HCT116 (cell line): Measurements from ENCODE around the gene OR1J2. TPM values are rescaled to one million over a fixed set of nuclear protein-coding genes. Genes with fewer than 3 reads are reported as not detected.
A peak's percentile ranks its signal among the peaks of the same experiment; 100 is the strongest.

ENCODE experiments used
- ATAC-seq: fragments of 200-7000 bp; cut with Tn5 transposase; 2 replicates; pipeline ENCODE4 v1.9.1; 2020; ENCODE audit warnings: mild to moderate bottlenecking, moderate library complexity
- Bru-seq: library from RNA; stranded (reverse); fragments of 400-500 nt; gene quantifications from one replicate; lab custom pipeline; 2021; lab: Mats Ljungman, UMichigan
- BruChase-seq, 2 experiments: library from RNA; stranded (reverse); fragments of 400-500 nt; gene quantifications; one replicate each; lab custom pipeline; 2021; lab: Mats Ljungman, UMichigan
- BruUV-seq: library from RNA; stranded (reverse); fragments of 400-500 nt; replicated peaks from 2 replicates; lab custom pipeline; 2021; lab: Mats Ljungman, UMichigan
- CTCF ChIA-PET: fragments of 300-600 bp; sonication (Branson Sonifier 250); formaldehyde crosslinking; loops from one replicate; lab custom pipeline; 2021; ENCODE audit warnings: antibody characterized with exemption; lab: Charles Lee
- POLR2A ChIA-PET: fragments of 300-600, 350-600 bp; sonication (Branson Sonifier 250); formaldehyde crosslinking; loops from one replicate; lab custom pipeline; 2021; ENCODE audit warnings: antibody characterized with exemption; lab: Charles Lee
- RAD21 ChIA-PET, 2 experiments: fragments of 300-600 bp; sonication (Branson Sonifier 250); formaldehyde crosslinking; loops; one replicate each; lab custom pipeline; 2023; ENCODE audit warnings: low total read pairs in 2 of 2; ENCODE audit not compliant: uncharacterized antibody in 2 of 2, unreplicated experiment in 2 of 2, low non-redundant PET in 1 of 2; lab: Charles Lee
- DNase-seq: peaks from one replicate; pipeline ENCODE4 v3.0.0-alpha.2; 2010; ENCODE audit warnings: low read depth, low spot score
- H2AFZ ChIP-seq: fragments of 200-600 bp; shearing (Covaris generic), sonication (generic); 2 replicates; pipeline ENCODE4 v1.6.1; 2017; ENCODE audit warnings: low read depth, mixed run types, mixed read lengths, antibody characterized with exemption, low read length; ENCODE audit not compliant: poor library complexity, severe bottlenecking
- H3K27ac ChIP-seq: 2 replicates; pipeline ENCODE4 v1.5.1; 2012; ENCODE audit warnings: low read depth, low read length
- H3K27me3 ChIP-seq: fragments of 200-600 bp; sonication (generic); 2 replicates; pipeline ENCODE4 v1.6.1; 2016; ENCODE audit warnings: mixed run types, low read length, mixed read lengths; ENCODE audit not compliant: insufficient read depth
- H3K36me3 ChIP-seq, 2 experiments: fragments of 200-500 bp in 1 of 2; fragments of 200-600 bp in 1 of 2; sonication (Bioruptor generic) in 1 of 2; sonication (generic) in 1 of 2; 2 replicates each; pipeline versions ENCODE4 v1.5.1 to v1.6.1; 2014 to 2016; ENCODE audit warnings: low read length in 2 of 2, inconsistent platforms in 1 of 2, mixed read lengths in 1 of 2, mixed run types in 1 of 2; ENCODE audit not compliant: insufficient read depth in 2 of 2, control insufficient read depth in 1 of 2
- H3K4me1 ChIP-seq, 2 experiments: fragments of 200-600 bp in 1 of 2; sonication (generic) in 1 of 2; 2 replicates each; pipeline versions ENCODE4 v1.5.1 to v1.6.1; 2012 to 2017; ENCODE audit warnings: low read length in 2 of 2, inconsistent platforms in 1 of 2, mild to moderate bottlenecking in 1 of 2, mixed read lengths in 1 of 2, mixed run types in 1 of 2, moderate library complexity in 1 of 2; ENCODE audit not compliant: insufficient read depth in 2 of 2, control insufficient read depth in 1 of 2
- H3K4me2 ChIP-seq: fragments of 200-600 bp; sonication (generic); 2 replicates; pipeline ENCODE4 v1.6.1; 2017; ENCODE audit warnings: mixed run types, low read length, mixed read lengths
- H3K4me3 ChIP-seq, 2 experiments: fragments of 200-600 bp in 1 of 2; sonication (generic) in 1 of 2; replicated peaks in 1 of 2; 2 replicates each; pipeline ENCODE4 v1.5.1; 2011 to 2016; ENCODE audit warnings: low read length in 2 of 2, control low read depth in 1 of 2, low read depth in 1 of 2, mild to moderate bottlenecking in 1 of 2, mixed read lengths in 1 of 2, mixed run types in 1 of 2
- H3K79me2 ChIP-seq: fragments of 200-600 bp; sonication (generic); 2 replicates; pipeline ENCODE4 v1.6.1; 2017; ENCODE audit warnings: mild to moderate bottlenecking, mixed run types, low read length, moderate library complexity, mixed read lengths; ENCODE audit not compliant: insufficient read depth
- H3K9ac ChIP-seq: fragments of 200-600 bp; sonication (generic); 2 replicates; pipeline ENCODE4 v1.6.1; 2016; ENCODE audit warnings: low read length, mixed read lengths
- H3K9me2 ChIP-seq: fragments of 200-600 bp; sonication (generic), shearing (Covaris generic); 2 replicates; pipeline ENCODE4 v1.6.1; 2017; ENCODE audit warnings: mixed run types, mild to moderate bottlenecking, moderate library complexity; ENCODE audit not compliant: insufficient read depth
- H3K9me3 ChIP-seq, 2 experiments: fragments of 200-500 bp in 1 of 2; fragments of 200-600 bp in 1 of 2; sonication (Bioruptor generic) in 1 of 2; sonication (generic) in 1 of 2; 2 replicates each; pipeline ENCODE4 v1.6.1; 2014 to 2017; ENCODE audit warnings: low read length in 2 of 2, mixed read lengths in 2 of 2, inconsistent platforms in 1 of 2, low read depth in 1 of 2, mild to moderate bottlenecking in 1 of 2, mixed run types in 1 of 2, moderate library complexity in 1 of 2; ENCODE audit not compliant: control insufficient read depth in 1 of 2, insufficient read depth in 1 of 2
- H4K20me1 ChIP-seq: fragments of 200-600 bp; sonication (generic), shearing (Covaris generic); 2 replicates; pipeline ENCODE4 v1.6.1; 2017; ENCODE audit warnings: mixed run types, mild to moderate bottlenecking, moderate library complexity; ENCODE audit not compliant: insufficient read depth
- CBX3 ChIP-seq: IDR thresholded peaks from 2 replicates; pipeline ENCODE4 v1.6.1; 2012; ENCODE audit warnings: low read depth
- RAD21 ChIP-seq: IDR thresholded peaks from 2 replicates; pipeline ENCODE4 v1.6.1; 2012; ENCODE audit warnings: low read depth, mild to moderate bottlenecking
- SP1 ChIP-seq: IDR thresholded peaks from 2 replicates; pipeline ENCODE4 v1.6.1; 2012; ENCODE audit warnings: low read depth
- SRF ChIP-seq: IDR thresholded peaks from 2 replicates; pipeline ENCODE4 v1.6.1; 2012; ENCODE audit warnings: low read depth
- TCF7L2 ChIP-seq: IDR thresholded peaks from 2 replicates; pipeline ENCODE4 v1.7.0; 2011; ENCODE audit warnings: borderline replicate concordance, inconsistent platforms; ENCODE audit not compliant: insufficient read depth, insufficient read length; ENCODE audit errors: extremely low read depth
- intact Hi-C: fragments of 100-400 bp; cut with micrococcal nuclease; formaldehyde crosslinking; loops from 2 replicates; pipeline ENCODE4 v1.10.0; 2022
- long read RNA-seq: library from polyadenylated mRNA; unstranded; transcript quantifications from one replicate; pipeline ENCODE4 v2.0.0, GENCODE V29; 2021; ENCODE audit not compliant: unreplicated experiment
- polyA plus RNA-seq: library from polyadenylated mRNA; unstranded; fragments of >200 nt; gene quantifications from 2 replicates; pipeline ENCODE4 v1.2.1, GENCODE V29; 2012; ENCODE audit warnings: missing spikeins
- total RNA-seq: library from RNA; stranded (reverse); gene quantifications from one replicate; pipeline ENCODE4 v1.2.1, GENCODE V29; 2021; ENCODE audit not compliant: unreplicated experiment
- TF ChIP-seq, protein P1 (sequence below), 3 experiments: fragments of 200-600 bp in 1 of 3; sonication (generic) in 1 of 3; IDR thresholded peaks in 2 of 3; conservative IDR thresholded peaks in 1 of 3; 2 replicates each; pipeline ENCODE4 v1.5.1; 2012 to 2017; ENCODE audit warnings: low read depth in 2 of 3, low read length in 2 of 3, antibody characterized with exemption in 1 of 3, borderline replicate concordance in 1 of 3, control low read depth in 1 of 3, mild to moderate bottlenecking in 1 of 3, mixed read lengths in 1 of 3, mixed run types in 1 of 3, moderate library complexity in 1 of 3; ENCODE audit not compliant: insufficient read depth in 1 of 3
- TF ChIP-seq, protein P2 (sequence below): IDR thresholded peaks from 2 replicates; pipeline ENCODE4 v1.6.1; 2012

Gene OR1J2, protein sequence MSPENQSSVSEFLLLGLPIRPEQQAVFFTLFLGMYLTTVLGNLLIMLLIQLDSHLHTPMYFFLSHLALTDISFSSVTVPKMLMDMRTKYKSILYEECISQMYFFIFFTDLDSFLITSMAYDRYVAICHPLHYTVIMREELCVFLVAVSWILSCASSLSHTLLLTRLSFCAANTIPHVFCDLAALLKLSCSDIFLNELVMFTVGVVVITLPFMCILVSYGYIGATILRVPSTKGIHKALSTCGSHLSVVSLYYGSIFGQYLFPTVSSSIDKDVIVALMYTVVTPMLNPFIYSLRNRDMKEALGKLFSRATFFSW
- total RNA-seq (not detected), Bru-seq, nascent RNA (not detected), BruChase-seq, experiment 1, labeled RNA remaining after a 6-hour chase (not detected), BruChase-seq, experiment 2, labeled RNA remaining after a 2-hour chase (percentile 22 among the genes with signal in this experiment)
- not detected in 2 replicates for polyA plus RNA-seq
- long read RNA-seq: 0 reads

DNA sequence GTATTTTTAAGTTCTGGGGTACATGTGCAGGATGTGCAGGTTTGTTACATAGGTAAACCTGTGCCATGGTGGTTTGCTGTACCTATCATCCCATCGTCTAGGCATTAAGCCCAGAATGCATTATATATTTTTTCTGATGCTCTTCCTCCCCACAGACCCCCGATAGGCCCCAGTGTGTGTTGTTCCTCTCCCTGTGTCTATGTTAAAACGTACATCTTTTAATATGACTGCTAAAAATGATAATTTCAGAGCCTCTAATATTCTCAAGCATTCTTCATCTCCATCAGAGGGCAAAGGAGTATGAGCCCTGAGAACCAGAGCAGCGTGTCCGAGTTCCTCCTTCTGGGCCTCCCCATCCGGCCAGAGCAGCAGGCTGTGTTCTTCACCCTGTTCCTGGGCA is at the start of gene OR1J2:
Gene OR1J2, plus strand, starts transcription at position 301 of the 400 bp plus-strand sequence. Its CDS starts 0 bp downstream, at position 301.
- no peaks in the 10 kb centered on the region for H3K79me2 ChIP-seq
- BruUV-seq: no TSS peak
- H3K36me3 ChIP-seq: no peaks in the 10 kb centered on the region
- no peak within 1 kb of the TSS for H3K4me2 ChIP-seq
- ChIA-PET POLR2A (no interaction called here), CTCF (no interaction called here), RAD21 (no interaction called here)
- H3K27ac ChIP-seq: no peak within 1 kb of the TSS
- H3K4me3 ChIP-seq: no peak within 1 kb of the TSS
- no peak within 1 kb of the TSS for H2AFZ ChIP-seq
- ATAC-seq (no peak), DNase-seq (no peak)
- H3K27me3 ChIP-seq: peaks cover 56% of the 10 kb centered on the region
- no peaks in the 10 kb centered on the region for H4K20me1 ChIP-seq
- no peak within 1 kb of the TSS for H3K9ac ChIP-seq
- no peaks in the 10 kb centered on the region for H3K4me1 ChIP-seq
- H3K9me3 ChIP-seq: no peaks in the 10 kb centered on the region
- intact Hi-C loops: no loop called here
- TF ChIP-seq, protein P1, sequence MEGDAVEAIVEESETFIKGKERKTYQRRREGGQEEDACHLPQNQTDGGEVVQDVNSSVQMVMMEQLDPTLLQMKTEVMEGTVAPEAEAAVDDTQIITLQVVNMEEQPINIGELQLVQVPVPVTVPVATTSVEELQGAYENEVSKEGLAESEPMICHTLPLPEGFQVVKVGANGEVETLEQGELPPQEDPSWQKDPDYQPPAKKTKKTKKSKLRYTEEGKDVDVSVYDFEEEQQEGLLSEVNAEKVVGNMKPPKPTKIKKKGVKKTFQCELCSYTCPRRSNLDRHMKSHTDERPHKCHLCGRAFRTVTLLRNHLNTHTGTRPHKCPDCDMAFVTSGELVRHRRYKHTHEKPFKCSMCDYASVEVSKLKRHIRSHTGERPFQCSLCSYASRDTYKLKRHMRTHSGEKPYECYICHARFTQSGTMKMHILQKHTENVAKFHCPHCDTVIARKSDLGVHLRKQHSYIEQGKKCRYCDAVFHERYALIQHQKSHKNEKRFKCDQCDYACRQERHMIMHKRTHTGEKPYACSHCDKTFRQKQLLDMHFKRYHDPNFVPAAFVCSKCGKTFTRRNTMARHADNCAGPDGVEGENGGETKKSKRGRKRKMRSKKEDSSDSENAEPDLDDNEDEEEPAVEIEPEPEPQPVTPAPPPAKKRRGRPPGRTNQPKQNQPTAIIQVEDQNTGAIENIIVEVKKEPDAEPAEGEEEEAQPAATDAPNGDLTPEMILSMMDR (IDR thresholded peaks at IDR 0.05 in 2 of 3, conservative IDR thresholded peaks at IDR 0.05 in 1 of 3; ENCODE audit: borderline replicate concordance in 1 of 3, insufficient read depth in 1 of 3, low read depth in 2 of 3, low read length in 2 of 3): no peak
- TF ChIP-seq SP1 (no peak), SRF (no peak), TCF7L2 (no peak), RAD21 (no peak), CBX3 (no peak)
- TF ChIP-seq, protein P2, sequence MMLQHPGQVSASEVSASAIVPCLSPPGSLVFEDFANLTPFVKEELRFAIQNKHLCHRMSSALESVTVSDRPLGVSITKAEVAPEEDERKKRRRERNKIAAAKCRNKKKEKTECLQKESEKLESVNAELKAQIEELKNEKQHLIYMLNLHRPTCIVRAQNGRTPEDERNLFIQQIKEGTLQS: no peak
- no peaks in the 10 kb centered on the region for H3K9me2 ChIP-seq
